ENCODE measurements around the gene SLC6A14. TPM values are rescaled to one million over a fixed set of nuclear protein-coding genes. Genes with fewer than 3 reads are reported as not detected.

SLC6A14 gene
- total and polyA plus RNA-seq, 2 experiments from 2014 or later, result not detected

DNA sequence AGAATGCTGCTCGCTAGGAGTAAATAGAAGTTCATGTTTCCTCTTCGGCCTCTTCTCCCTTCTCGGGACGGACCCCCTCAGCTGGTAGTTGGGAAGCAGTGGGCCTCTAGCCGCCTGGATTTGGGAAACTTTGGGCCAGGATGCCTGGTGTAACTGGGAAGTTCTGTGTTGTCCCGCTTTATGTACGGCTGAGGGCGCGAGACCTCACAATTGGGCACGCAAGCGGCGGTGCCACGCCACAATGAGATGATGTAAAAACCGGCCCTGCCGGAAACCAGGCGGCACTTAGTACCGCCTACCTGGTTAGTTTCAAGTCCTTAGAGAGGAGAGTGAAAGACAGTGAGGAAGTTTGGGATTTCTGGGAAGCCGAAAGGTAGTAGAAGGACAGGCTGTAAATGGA, 26.4 kb downstream of the SLC6A14 start, which contains the start of gene CT83 (continued):
- TF ChIP-seq, protein P1, sequence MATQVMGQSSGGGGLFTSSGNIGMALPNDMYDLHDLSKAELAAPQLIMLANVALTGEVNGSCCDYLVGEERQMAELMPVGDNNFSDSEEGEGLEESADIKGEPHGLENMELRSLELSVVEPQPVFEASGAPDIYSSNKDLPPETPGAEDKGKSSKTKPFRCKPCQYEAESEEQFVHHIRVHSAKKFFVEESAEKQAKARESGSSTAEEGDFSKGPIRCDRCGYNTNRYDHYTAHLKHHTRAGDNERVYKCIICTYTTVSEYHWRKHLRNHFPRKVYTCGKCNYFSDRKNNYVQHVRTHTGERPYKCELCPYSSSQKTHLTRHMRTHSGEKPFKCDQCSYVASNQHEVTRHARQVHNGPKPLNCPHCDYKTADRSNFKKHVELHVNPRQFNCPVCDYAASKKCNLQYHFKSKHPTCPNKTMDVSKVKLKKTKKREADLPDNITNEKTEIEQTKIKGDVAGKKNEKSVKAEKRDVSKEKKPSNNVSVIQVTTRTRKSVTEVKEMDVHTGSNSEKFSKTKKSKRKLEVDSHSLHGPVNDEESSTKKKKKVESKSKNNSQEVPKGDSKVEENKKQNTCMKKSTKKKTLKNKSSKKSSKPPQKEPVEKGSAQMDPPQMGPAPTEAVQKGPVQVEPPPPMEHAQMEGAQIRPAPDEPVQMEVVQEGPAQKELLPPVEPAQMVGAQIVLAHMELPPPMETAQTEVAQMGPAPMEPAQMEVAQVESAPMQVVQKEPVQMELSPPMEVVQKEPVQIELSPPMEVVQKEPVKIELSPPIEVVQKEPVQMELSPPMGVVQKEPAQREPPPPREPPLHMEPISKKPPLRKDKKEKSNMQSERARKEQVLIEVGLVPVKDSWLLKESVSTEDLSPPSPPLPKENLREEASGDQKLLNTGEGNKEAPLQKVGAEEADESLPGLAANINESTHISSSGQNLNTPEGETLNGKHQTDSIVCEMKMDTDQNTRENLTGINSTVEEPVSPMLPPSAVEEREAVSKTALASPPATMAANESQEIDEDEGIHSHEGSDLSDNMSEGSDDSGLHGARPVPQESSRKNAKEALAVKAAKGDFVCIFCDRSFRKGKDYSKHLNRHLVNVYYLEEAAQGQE (IDR thresholded peaks at IDR 0.05; ENCODE audit: unreplicated experiment), result no peak
- TF ChIP-seq CREB1 (CRISPR knock-in tag; IDR thresholded peaks at IDR 0.05; ENCODE audit: low read depth), result no peak
- TF ChIP-seq ZNF114 (CRISPR knock-in tag; IDR thresholded peaks at IDR 0.05), result no peak
- TF ChIP-seq NANOG (IDR thresholded peaks at IDR 0.05; ENCODE audit: borderline replicate concordance), result no peak
- TF ChIP-seq JUNB (IDR thresholded peaks at IDR 0.05; ENCODE audit: unreplicated experiment), result no peak
- no peak for TF ChIP-seq EZH2phosphoT487 (IDR thresholded peaks at IDR 0.05; ENCODE audit: unreplicated experiment)
- TF ChIP-seq POLR2AphosphoS5 (IDR thresholded peaks at IDR 0.05; ENCODE audit: low read depth), result no peak
- TF ChIP-seq, protein P2, sequence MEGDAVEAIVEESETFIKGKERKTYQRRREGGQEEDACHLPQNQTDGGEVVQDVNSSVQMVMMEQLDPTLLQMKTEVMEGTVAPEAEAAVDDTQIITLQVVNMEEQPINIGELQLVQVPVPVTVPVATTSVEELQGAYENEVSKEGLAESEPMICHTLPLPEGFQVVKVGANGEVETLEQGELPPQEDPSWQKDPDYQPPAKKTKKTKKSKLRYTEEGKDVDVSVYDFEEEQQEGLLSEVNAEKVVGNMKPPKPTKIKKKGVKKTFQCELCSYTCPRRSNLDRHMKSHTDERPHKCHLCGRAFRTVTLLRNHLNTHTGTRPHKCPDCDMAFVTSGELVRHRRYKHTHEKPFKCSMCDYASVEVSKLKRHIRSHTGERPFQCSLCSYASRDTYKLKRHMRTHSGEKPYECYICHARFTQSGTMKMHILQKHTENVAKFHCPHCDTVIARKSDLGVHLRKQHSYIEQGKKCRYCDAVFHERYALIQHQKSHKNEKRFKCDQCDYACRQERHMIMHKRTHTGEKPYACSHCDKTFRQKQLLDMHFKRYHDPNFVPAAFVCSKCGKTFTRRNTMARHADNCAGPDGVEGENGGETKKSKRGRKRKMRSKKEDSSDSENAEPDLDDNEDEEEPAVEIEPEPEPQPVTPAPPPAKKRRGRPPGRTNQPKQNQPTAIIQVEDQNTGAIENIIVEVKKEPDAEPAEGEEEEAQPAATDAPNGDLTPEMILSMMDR (conservative IDR thresholded peaks at IDR 0.05; ENCODE audit: low read depth in 2 of 2), result no peak
- no peak for TF ChIP-seq EZH2 (IDR thresholded peaks at IDR 0.05; ENCODE audit: low read depth, unreplicated experiment)

DNA sequence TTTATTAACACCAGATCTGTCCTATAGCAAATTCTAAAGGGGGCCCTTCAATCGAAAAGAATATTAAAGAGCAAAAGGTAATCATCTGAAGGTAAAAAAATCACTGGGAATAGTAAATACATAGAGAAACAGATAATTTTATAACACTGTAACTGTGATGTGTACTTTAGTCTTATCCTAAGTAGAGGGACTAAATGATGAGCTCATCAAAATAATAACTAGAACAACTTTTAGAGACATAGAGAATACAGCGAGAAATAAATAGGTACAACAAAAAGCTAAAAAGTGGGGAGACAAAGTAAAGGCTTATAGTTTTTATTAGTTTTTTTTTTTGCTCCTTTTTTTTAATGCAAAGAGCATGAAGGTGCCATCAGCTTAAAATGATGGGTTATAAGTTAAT, 43.7 kb downstream of the SLC6A14 start:
- Histone ChIP-seq H3K27me3 (ENCODE audit: insufficient read depth) (no peaks in the 10 kb centered on the region), H3K79me2 (replicated peaks; ENCODE audit: insufficient read depth) (no peaks in the 10 kb centered on the region), H3K4me1 (ENCODE audit: insufficient read depth) (no peaks in the 10 kb centered on the region), H3F3A (replicated peaks; ENCODE audit: low read depth) (no peaks in the 10 kb centered on the region), H3K27ac (ENCODE audit: low read depth) (no peak overlapping the region), H4K20me1 (replicated peaks; ENCODE audit: insufficient read depth) (no peaks in the 10 kb centered on the region), H3K9me2 (ENCODE audit: insufficient read depth) (no peaks in the 10 kb centered on the region), H3K4me2 (no peak overlapping the region), H3K4me3 (no peak overlapping the region), H3K36me3 (ENCODE audit: insufficient read depth) (no peaks in the 10 kb centered on the region), H2AFZ (no peak overlapping the region)
- Mint-ChIP-seq H3K27me3 (ENCODE audit: insufficient read depth, low read depth, poor library complexity) (no peaks in the 10 kb centered on the region), H3K9me3 (no peaks in the 10 kb centered on the region; the same call in 2 of the 3 replicates), H3K4me1 (no peaks in the 10 kb centered on the region), H3K4me3 (no peak overlapping the region), H3K36me3 (ENCODE audit: low read depth) (no peaks in the 10 kb centered on the region), H3K27ac (no peak overlapping the region)
- ATAC-seq, result no peak
- no peak for DNase-seq (ENCODE audit: low spot score)
- TF ChIP-seq EZH2phosphoT487 (IDR thresholded peaks at IDR 0.05; ENCODE audit: unreplicated experiment), result no peak
- no peak for TF ChIP-seq NANOG (IDR thresholded peaks at IDR 0.05; ENCODE audit: borderline replicate concordance)
- no peak for TF ChIP-seq JUNB (IDR thresholded peaks at IDR 0.05; ENCODE audit: unreplicated experiment)
- TF ChIP-seq, protein P1 (IDR thresholded peaks at IDR 0.05; ENCODE audit: unreplicated experiment), result no peak
- no peak for TF ChIP-seq ZNF462 (CRISPR knock-in tag; IDR thresholded peaks at IDR 0.05)

All from GM23338 (cell line).